K562 (cell line): ENCODE measurements around the gene SULT2B1. TPM values are rescaled to one million over a fixed set of nuclear protein-coding genes. Genes with fewer than 3 reads are reported as not detected.

ENCODE experiments used
- ATAC-seq: fragments of 200-7000 bp; cut with Tn5 transposase; 3 replicates; pipeline ENCODE4 v1.9.1; 2020; ENCODE audit warnings: moderate library complexity
- BruUV-seq: library from RNA; stranded (reverse); fragments of 400-500 nt; replicated peaks from 2 replicates; lab custom pipeline; 2021; lab: Mats Ljungman, UMichigan
- CTCF ChIA-PET: fragments of 300-600 bp; formaldehyde crosslinking; extraction: SDS; loops from one replicate; lab custom pipeline; 2021; ENCODE audit warnings: low intra/inter-chr PET ratio; lab: Yijun Ruan, JAX
- POLR2A ChIA-PET: fragments of 300-600, 350-650 bp; sonication (Branson Sonifier 250); formaldehyde crosslinking; extraction: SDS; loops from one replicate; lab custom pipeline; 2021; ENCODE audit warnings: antibody characterized with exemption, inconsistent platforms; lab: Yijun Ruan, JAX
- DNase-seq, 4 experiments: peaks; one replicate each; pipeline versions ENCODE4 v3.0.0 to v3.0.0-alpha.2; 2011 to 2018; ENCODE audit warnings: low spot score in 3 of 4, mixed read lengths in 3 of 4; ENCODE audit errors: extremely low read depth in 1 of 4
- FAIRE-seq: peaks from 2 replicates; lab custom pipeline; 2011; peaks lifted over from hg19 to GRCh38; lab: Jason Lieb, UNC
- H2AFZ ChIP-seq: 2 replicates; pipeline ENCODE4 v1.6.0; 2011; ENCODE audit warnings: low read depth, low read length, control low read depth, inconsistent platforms
- H3K27ac ChIP-seq: fragments of 200-600 bp; 3 replicates; pipeline ENCODE4 v1.8.0; 2011; ENCODE audit warnings: low read depth, mild to moderate bottlenecking, control low read depth, inconsistent platforms, low read length, moderate library complexity, mixed read lengths; ENCODE audit errors: extremely low read depth
- H3K27me3 ChIP-seq, 2 experiments: fragments of 300-600 bp in 1 of 2; 2 replicates in 1 of 2; 3 replicates in 1 of 2; pipeline versions ENCODE4 v1.6.0 to v1.8.0; 2011; ENCODE audit warnings: inconsistent platforms in 2 of 2, low read length in 2 of 2, mild to moderate bottlenecking in 1 of 2, mixed read lengths in 1 of 2, moderate library complexity in 1 of 2; ENCODE audit not compliant: control insufficient read depth in 2 of 2, insufficient read depth in 2 of 2
- H3K36me3 ChIP-seq: fragments of 300-600 bp; 3 replicates; pipeline ENCODE4 v1.8.0; 2011; ENCODE audit warnings: mild to moderate bottlenecking, low read length, inconsistent platforms; ENCODE audit not compliant: control insufficient read depth, insufficient read depth
- H3K4me1 ChIP-seq, 2 experiments: fragments of 200-600 bp in 1 of 2; replicated peaks in 1 of 2; 2 replicates in 1 of 2; 3 replicates in 1 of 2; pipeline versions ENCODE4 v1.5.1 to v1.8.0; 2011; ENCODE audit warnings: inconsistent platforms in 2 of 2, low read length in 2 of 2, mild to moderate bottlenecking in 1 of 2, mixed read lengths in 1 of 2, moderate library complexity in 1 of 2; ENCODE audit not compliant: control insufficient read depth in 2 of 2, insufficient read depth in 2 of 2
- H3K4me2 ChIP-seq: 2 replicates; pipeline ENCODE4 v1.6.1; 2011; ENCODE audit warnings: low read length, control low read depth, inconsistent platforms, mixed read lengths; ENCODE audit not compliant: insufficient read depth
- H3K4me3 ChIP-seq: fragments of 200-600 bp; sonication (generic), shearing (Covaris generic); 2 replicates; pipeline ENCODE4 v1.5.1; 2016; ENCODE audit warnings: control low read depth, inconsistent platforms
- H3K79me2 ChIP-seq: fragments of 200-600 bp; 3 replicates; pipeline ENCODE4 v1.8.0; 2011; ENCODE audit warnings: low read length, inconsistent platforms; ENCODE audit not compliant: control insufficient read depth, insufficient read depth
- H3K9ac ChIP-seq, 2 experiments: 2 replicates each; pipeline versions ENCODE4 v1.6.0 to v1.6.1; 2011; ENCODE audit warnings: low read depth in 2 of 2, low read length in 2 of 2, control low read depth in 1 of 2, inconsistent platforms in 1 of 2, mild to moderate bottlenecking in 1 of 2, mixed read lengths in 1 of 2; ENCODE audit not compliant: insufficient read depth in 1 of 2
- H3K9me1 ChIP-seq: one replicate; pipeline ENCODE4 v1.6.0; 2011; ENCODE audit warnings: inconsistent platforms, mild to moderate bottlenecking, low read length, moderate library complexity; ENCODE audit not compliant: control insufficient read depth, insufficient read depth
- H3K9me3 ChIP-seq: replicated peaks from 2 replicates; pipeline ENCODE4 v1.5.1; 2011; ENCODE audit warnings: low read depth, low read length, inconsistent platforms; ENCODE audit not compliant: control insufficient read depth, insufficient read depth
- H4K20me1 ChIP-seq: replicated peaks from 2 replicates; pipeline ENCODE4 v1.6.1; 2011; ENCODE audit warnings: low read length, inconsistent platforms, mixed read lengths; ENCODE audit not compliant: control insufficient read depth, insufficient read depth
- ARID2 ChIP-seq: fragments of 450-650 bp; IDR thresholded peaks from 2 replicates; pipeline ENCODE4 v1.6.1; 2017; ENCODE audit warnings: antibody characterized with exemption, mild to moderate bottlenecking
- BRD9 ChIP-seq: fragments of 450-650 bp; IDR thresholded peaks from 2 replicates; pipeline ENCODE4 v1.6.1; 2018; ENCODE audit warnings: low read depth; ENCODE audit not compliant: partially characterized antibody
- CC2D1A ChIP-seq: fragments of 450-650 bp; IDR thresholded peaks from 2 replicates; pipeline ENCODE4 v1.6.1; 2017; ENCODE audit warnings: mild to moderate bottlenecking
- CREM ChIP-seq: IDR thresholded peaks from 2 replicates; pipeline ENCODE4 v1.6.1; 2014; ENCODE audit warnings: antibody characterized with exemption, low read depth
- EGR1 ChIP-seq: fragments of 450-650 bp; conservative IDR thresholded peaks from 2 replicates; pipeline ENCODE4 v1.6.1; 2017; ENCODE audit warnings: mild to moderate bottlenecking
- ELF4 ChIP-seq: fragments of 450-650 bp; formaldehyde crosslinking; IDR thresholded peaks from 2 replicates; pipeline ENCODE4 v1.4.0; 2022; ENCODE audit warnings: missing genetic modification characterization
- HMG20B ChIP-seq: fragments of 250-450 bp; sonication (Bioruptor Pico); IDR thresholded peaks from 2 replicates; pipeline ENCODE4 v1.5.0; 2021; ENCODE audit warnings: mild to moderate bottlenecking
- KDM4B ChIP-seq, 2 experiments: fragments of 450-650 bp in 1 of 2; sonication (generic) in 1 of 2; IDR thresholded peaks; 2 replicates each; pipeline ENCODE4 v1.6.1; 2016 to 2017; ENCODE audit warnings: borderline replicate concordance in 2 of 2, antibody characterized with exemption in 1 of 2, low read depth in 1 of 2, mild to moderate bottlenecking in 1 of 2
- MEF2D ChIP-seq: conservative IDR thresholded peaks from 2 replicates; pipeline ENCODE4 v1.6.1; 2016; ENCODE audit warnings: low read depth, missing genetic modification characterization, missing compliant biosample characterization
- NUFIP1 ChIP-seq: fragments of 450-650 bp; IDR thresholded peaks from 2 replicates; pipeline ENCODE4 v1.6.1; 2018; ENCODE audit not compliant: partially characterized antibody
- POU5F1 ChIP-seq: fragments of 150-350 bp; IDR thresholded peaks from 2 replicates; pipeline ENCODE4 v1.6.1; 2014; ENCODE audit warnings: borderline replicate concordance, low read length, low read depth, mild to moderate bottlenecking; ENCODE audit not compliant: partially characterized antibody
- RCOR1 ChIP-seq, 2 experiments: IDR thresholded peaks; 2 replicates each; pipeline ENCODE4 v1.6.1; 2012; ENCODE audit warnings: low read depth in 2 of 2, low read length in 2 of 2, borderline replicate concordance in 1 of 2, improper control_type of control experiment in 1 of 2
- SMAD4 ChIP-seq: fragments of 250-450 bp; sonication (Bioruptor Pico); conservative IDR thresholded peaks from 2 replicates; pipeline ENCODE4 v1.8.0; 2021; ENCODE audit warnings: inconsistent platforms, mild to moderate bottlenecking, moderate library complexity
- SPI1 ChIP-seq: IDR thresholded peaks from 2 replicates; pipeline ENCODE4 v1.6.1; 2011; ENCODE audit warnings: low read depth, low read length, control low read depth, borderline replicate concordance
- ZNF124 ChIP-seq: sonication (generic); formaldehyde crosslinking; IDR thresholded peaks from 2 replicates; pipeline ENCODE4 v1.8.1; 2022; ENCODE audit warnings: missing genetic modification reagents
- ZNF280B ChIP-seq: fragments of 250-450 bp; sonication (Bioruptor Pico); IDR thresholded peaks from 2 replicates; pipeline ENCODE4 v1.5.1; 2021; ENCODE audit warnings: mild to moderate bottlenecking
- ZNF780A ChIP-seq: fragments of 250-450 bp; sonication (Bioruptor Pico); IDR thresholded peaks from 2 replicates; pipeline ENCODE4 v1.5.0; 2021; ENCODE audit warnings: mild to moderate bottlenecking
- WGBS: fragments of 100-300 bp; shearing (Covaris generic); methylation state at CpG from one replicate; pipeline ENCODE4 v1.1.6; 2016; ENCODE audit warnings: low coverage, mixed read lengths; ENCODE audit not compliant: insufficient coverage; ENCODE audit errors: missing lambda C conversion rate; 5-methylcytosine and 5-hydroxymethylcytosine counted together
- in situ Hi-C: fragments of 300-500 bp; cut with MboI; formaldehyde crosslinking; loops from 4 replicates; pipeline ENCODE4 v1.15.0; 2018; ENCODE audit warnings: inconsistent platforms, mixed read lengths
- intact Hi-C: fragments of 100-400 bp; cut with micrococcal nuclease; formaldehyde crosslinking; loops from 2 replicates; pipeline ENCODE4 v1.14.2; 2022
- polyA plus RNA-seq, 8 experiments: library from polyadenylated mRNA; depleted of rRNA in 4 of 8; stranded (reverse) in 5 of 8; unstranded in 3 of 8; fragments of >200 nt; fragmentation: Nextera tagmentation in 2 of 8; fragmentation: Illumina TruSeq in 1 of 8; extraction: Ambion mirVana in 2 of 8; extraction: Trizol in 1 of 8; gene quantifications; 2 replicates each; pipeline versions ENCODE4 v1.2.1 to v1.2.3, GENCODE V29; 2011 to 2014; ENCODE audit warnings: inconsistent platforms in 1 of 8, missing spikeins in 1 of 8
- total RNA-seq, 7 experiments: library from RNA; depleted of rRNA in 6 of 7; stranded (reverse); fragments of >200 nt in 6 of 7; fragmentation: Illumina TruSeq in 2 of 7; extraction: Trizol in 2 of 7; gene quantifications; 2 replicates each; pipeline versions ENCODE4 v1.2.1 to v1.2.3, GENCODE V29; 2011 to 2021; ENCODE audit warnings: low replicate concordance in 1 of 7
- TF ChIP-seq, protein P1 (sequence below): fragments of 450-650 bp; conservative IDR thresholded peaks from 2 replicates; pipeline ENCODE4 v1.6.1; 2016; ENCODE audit warnings: missing genetic modification characterization, low read depth, mild to moderate bottlenecking, missing compliant biosample characterization, moderate library complexity

Gene SULT2B1
- total and polyA plus RNA-seq, 9 of the 15 experiments (the other 6 are each of a cell fraction or from before 2014, with no cell fraction given): 0.09 to 0.62 (median 0.22) TPM; not detected in 2

DNA sequence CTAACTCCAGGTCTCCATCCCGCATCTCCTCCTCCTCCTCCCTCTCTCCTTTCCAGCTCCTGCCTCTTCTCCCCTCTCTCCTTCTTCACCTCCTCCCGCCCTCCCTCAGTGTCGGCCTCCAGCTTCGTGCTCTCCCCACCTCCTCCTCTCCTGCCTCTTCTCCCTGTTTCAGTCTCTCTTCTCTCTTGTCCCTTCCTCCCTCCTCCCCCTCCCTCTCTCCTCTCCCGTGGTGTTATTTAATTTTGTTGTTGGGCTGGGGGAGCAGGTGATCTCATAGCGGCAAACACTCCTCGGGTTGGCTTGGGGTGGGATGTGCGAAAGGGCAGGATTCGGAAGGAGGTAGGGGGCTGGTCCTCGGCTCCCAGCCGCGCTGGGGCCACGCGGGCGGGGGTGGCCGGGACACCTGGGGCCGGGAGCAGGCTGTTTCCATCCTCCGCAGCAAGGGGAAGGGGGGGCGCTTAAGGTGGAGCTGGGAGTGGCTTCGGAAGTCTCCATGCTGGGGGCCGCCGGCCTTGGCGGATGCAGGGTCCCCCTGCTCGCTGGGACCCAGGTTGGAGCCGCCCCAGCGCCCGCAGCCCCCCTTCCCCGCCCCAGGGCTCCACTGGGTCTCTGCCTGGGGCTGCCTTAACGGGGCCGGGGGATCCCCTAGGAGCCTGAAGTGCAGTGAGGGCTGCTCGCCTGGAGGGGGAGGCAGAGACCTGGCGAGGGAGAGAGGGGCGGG is 94.2 kb downstream of the SULT2B1 start, which contains the start of gene CA11 (continued):
- TF ChIP-seq NUFIP1 (no peak), SPI1 (no peak)

- peak in 1 of 4 experiments; percentile 95 for DNase-seq
- peaks cover 18 to 47% of the 10 kb centered on the region in 2 experiments; a peak in 4 of 5 replicates for H3K4me1 ChIP-seq
- ATAC-seq: no peak
- intact Hi-C loops (loop anchor here (1.0 to 5.0 kb wide), 3 partner anchors 91 to 188 kb away; no protein-coding TSS in a partner anchor), in situ Hi-C loops (loop anchor here (5.0 to 10.0 kb wide), 3 partner anchors 96 to 328 kb away; partner anchors contain the start of gene RASIP1)
- no peak overlapping the region; the same call in 2 of the 3 replicates for H3K27ac ChIP-seq
- H3K4me2 ChIP-seq: peak overlapping the region; percentile 84
- no peaks in the 10 kb centered on the region for H3K79me2 ChIP-seq
- ChIA-PET CTCF (interaction anchor here (1.0 to 2.2 kb wide), 4 partner anchors 92 to 196 kb away, joined by 3 to 16 read pairs (median 5); no protein-coding TSS in a partner anchor), POLR2A (interaction anchor here (0.6 kb wide), 1 partner anchor 716 kb away, joined by 3 read pairs; no protein-coding TSS in a partner anchor)
- no peaks in the 10 kb centered on the region for H3K27me3 ChIP-seq
- H3K36me3 ChIP-seq: no peaks in the 10 kb centered on the region
- H4K20me1 ChIP-seq: no peaks in the 10 kb centered on the region
- no peaks in the 10 kb centered on the region for H3K9me3 ChIP-seq
- BruUV-seq: no TSS peak
- no peaks in the 10 kb centered on the region for H3K9me1 ChIP-seq
- peak; percentile 72 for FAIRE-seq
- 21% methylated on average over 3 of the region's 10 CpGs for whole genome bisulfite sequencing
- H3K4me3 ChIP-seq: peak overlapping the region; percentile 56
- H3K9ac ChIP-seq: peak overlapping the region in 1 of 2 experiments; percentile 87; a peak in 2 of 4 replicates
- peak overlapping the region; percentile 95 for H2AFZ ChIP-seq
- TF ChIP-seq, protein P1, sequence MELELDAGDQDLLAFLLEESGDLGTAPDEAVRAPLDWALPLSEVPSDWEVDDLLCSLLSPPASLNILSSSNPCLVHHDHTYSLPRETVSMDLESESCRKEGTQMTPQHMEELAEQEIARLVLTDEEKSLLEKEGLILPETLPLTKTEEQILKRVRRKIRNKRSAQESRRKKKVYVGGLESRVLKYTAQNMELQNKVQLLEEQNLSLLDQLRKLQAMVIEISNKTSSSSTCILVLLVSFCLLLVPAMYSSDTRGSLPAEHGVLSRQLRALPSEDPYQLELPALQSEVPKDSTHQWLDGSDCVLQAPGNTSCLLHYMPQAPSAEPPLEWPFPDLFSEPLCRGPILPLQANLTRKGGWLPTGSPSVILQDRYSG (tag): no peak
- TF ChIP-seq ZNF124 (CRISPR knock-in tag) (no peak), POU5F1 (no peak), RCOR1 (IDR thresholded peaks at IDR 0.05; ENCODE audit: borderline replicate concordance in 1 of 2, low read depth in 2 of 2, low read length in 2 of 2) (peak in 1 of 2 experiments; percentile 84; a peak in 2 of 4 replicates), SMAD4 (CRISPR knock-in tag) (no peak), ELF4 (CRISPR knock-in tag) (peak; percentile 57; the same call in 1 of the 2 replicates), CC2D1A (0 out of 2 replicates have a peak, but pooled peaks have one; percentile 73), BRD9 (peak; percentile 23), EGR1 (peak; percentile 90), ZNF280B (CRISPR knock-in tag) (no peak), KDM4B (IDR thresholded peaks at IDR 0.05; ENCODE audit: borderline replicate concordance in 2 of 2, low read depth in 1 of 2) (0 out of 4 replicates have a peak, but pooled peaks of 1 of the 2 experiments have one; percentile 51), CREM (peak; percentile 72), HMG20B (CRISPR knock-in tag) (no peak), MEF2D (no peak), ARID2 (no peak; the same call in 1 of the 2 replicates), ZNF780A (CRISPR knock-in tag) (no peak)
Measured at GRCh38 chr19:48646722-48647216, 94.8 kb downstream of the SULT2B1 start.
